A673 (cell line): ENCODE measurements around the gene C6orf118. TPM values are rescaled to one million over a fixed set of nuclear protein-coding genes. Genes with fewer than 3 reads are reported as not detected.

Experiments used
- BruUV-seq: library from RNA; stranded (reverse); fragments of 400-500 nt; replicated peaks from 2 replicates; lab custom pipeline; 2021; lab: Mats Ljungman, UMichigan
- CTCF ChIA-PET: fragments of 300-600 bp; sonication (Branson Sonifier 250); formaldehyde crosslinking; loops from one replicate; lab custom pipeline; 2022; ENCODE audit warnings: antibody characterized with exemption; lab: Charles Lee
- POLR2A ChIA-PET: fragments of 300-600 bp; sonication (Branson Sonifier 250); formaldehyde crosslinking; loops from one replicate; lab custom pipeline; 2022; ENCODE audit warnings: antibody characterized with exemption; ENCODE audit not compliant: low non-redundant PET; lab: Charles Lee
- DNase-seq: peaks from one replicate; pipeline ENCODE4 v3.0.0-alpha.2; 2015; ENCODE audit warnings: low spot score
- H3K27ac ChIP-seq: fragments of 200-600 bp; sonication (generic); 2 replicates; pipeline ENCODE4 v1.5.1; 2016; ENCODE audit warnings: mixed run types, low read depth, mild to moderate bottlenecking, mixed read lengths, antibody characterized with exemption, low read length; ENCODE audit not compliant: poor library complexity, severe bottlenecking
- H3K27me3 ChIP-seq: fragments of 200-600 bp; sonication (generic); replicated peaks from 2 replicates; pipeline ENCODE4 v1.6.1; 2017; ENCODE audit warnings: mixed run types, low read depth, mild to moderate bottlenecking, mixed read lengths, antibody characterized with exemption, low read length; ENCODE audit not compliant: insufficient read depth, poor library complexity
- H3K36me3 ChIP-seq: fragments of 200-600 bp; sonication (generic); 2 replicates; pipeline ENCODE4 v1.6.1; 2016; ENCODE audit warnings: mixed run types, mild to moderate bottlenecking, mixed read lengths, antibody characterized with exemption, low read length; ENCODE audit not compliant: insufficient read depth, poor library complexity, severe bottlenecking
- H3K4me1 ChIP-seq: fragments of 200-600 bp; sonication (generic); 2 replicates; pipeline ENCODE4 v1.6.1; 2017; ENCODE audit warnings: mixed run types, mild to moderate bottlenecking, mixed read lengths, antibody characterized with exemption, low read length; ENCODE audit not compliant: insufficient read depth, poor library complexity, severe bottlenecking
- H3K4me3 ChIP-seq: fragments of 200-600 bp; sonication (generic); 2 replicates; pipeline ENCODE4 v1.5.1; 2016; ENCODE audit warnings: low read depth, mixed run types, mild to moderate bottlenecking, mixed read lengths, low read length; ENCODE audit not compliant: poor library complexity, severe bottlenecking
- H3K9me3 ChIP-seq: fragments of 200-600 bp; sonication (generic); 2 replicates; pipeline ENCODE4 v1.6.1; 2016; ENCODE audit warnings: mixed run types, low read depth, mild to moderate bottlenecking, mixed read lengths, antibody characterized with exemption, low read length; ENCODE audit not compliant: poor library complexity, severe bottlenecking
- EZH2 ChIP-seq: fragments of 200-600 bp; sonication (generic); IDR thresholded peaks from 2 replicates; pipeline ENCODE4 v1.6.1; 2017; ENCODE audit warnings: borderline replicate concordance, low read depth, mild to moderate bottlenecking, mixed read lengths, antibody characterized with exemption, low read length; ENCODE audit not compliant: poor library complexity, severe bottlenecking
- intact Hi-C: fragments of 100-400 bp; cut with micrococcal nuclease; formaldehyde crosslinking; loops from one replicate; pipeline ENCODE4 v1.10.0; 2022; ENCODE audit not compliant: unreplicated experiment
- total RNA-seq: library from RNA; stranded (reverse); gene quantifications from 2 replicates; pipeline ENCODE4 v1.2.3, GENCODE V29; 2021
- TF ChIP-seq, protein P1 (sequence below): fragments of 300-800, 200-600 bp; sonication (generic); conservative IDR thresholded peaks from 2 replicates; pipeline ENCODE4 v1.5.1; 2017; ENCODE audit warnings: low read depth, mild to moderate bottlenecking, antibody characterized with exemption, low read length, moderate library complexity, mixed read lengths

C6orf118 gene
- total RNA-seq, 1 experiment from 2014 or later: not detected

- intact Hi-C loops: no loop called here
- no peaks in the 10 kb centered on the region for H3K9me3 ChIP-seq
- no peak overlapping the region for H3K27ac ChIP-seq
- no peak for DNase-seq
- H3K27me3 ChIP-seq: peaks cover 4% of the 10 kb centered on the region
- BruUV-seq: no TSS peak
- no peak overlapping the region for H3K4me3 ChIP-seq
- H3K4me1 ChIP-seq: no peaks in the 10 kb centered on the region
- no peaks in the 10 kb centered on the region for H3K36me3 ChIP-seq
- CTCF ChIA-PET: no interaction called here
- no peak for TF ChIP-seq EZH2
- TF ChIP-seq, protein P1, sequence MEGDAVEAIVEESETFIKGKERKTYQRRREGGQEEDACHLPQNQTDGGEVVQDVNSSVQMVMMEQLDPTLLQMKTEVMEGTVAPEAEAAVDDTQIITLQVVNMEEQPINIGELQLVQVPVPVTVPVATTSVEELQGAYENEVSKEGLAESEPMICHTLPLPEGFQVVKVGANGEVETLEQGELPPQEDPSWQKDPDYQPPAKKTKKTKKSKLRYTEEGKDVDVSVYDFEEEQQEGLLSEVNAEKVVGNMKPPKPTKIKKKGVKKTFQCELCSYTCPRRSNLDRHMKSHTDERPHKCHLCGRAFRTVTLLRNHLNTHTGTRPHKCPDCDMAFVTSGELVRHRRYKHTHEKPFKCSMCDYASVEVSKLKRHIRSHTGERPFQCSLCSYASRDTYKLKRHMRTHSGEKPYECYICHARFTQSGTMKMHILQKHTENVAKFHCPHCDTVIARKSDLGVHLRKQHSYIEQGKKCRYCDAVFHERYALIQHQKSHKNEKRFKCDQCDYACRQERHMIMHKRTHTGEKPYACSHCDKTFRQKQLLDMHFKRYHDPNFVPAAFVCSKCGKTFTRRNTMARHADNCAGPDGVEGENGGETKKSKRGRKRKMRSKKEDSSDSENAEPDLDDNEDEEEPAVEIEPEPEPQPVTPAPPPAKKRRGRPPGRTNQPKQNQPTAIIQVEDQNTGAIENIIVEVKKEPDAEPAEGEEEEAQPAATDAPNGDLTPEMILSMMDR: no peak
- POLR2A ChIA-PET: no interaction called here
These were observed 16.2 kb upstream of the C6orf118 start for GRCh38 chr6:165325609-165326008.

GRCh38 chr6:165321555-165322145, 12.2 kb upstream of the C6orf118 start:
- no TSS peak for BruUV-seq
- intact Hi-C loops: no loop called here
- Histone ChIP-seq H3K27ac (no peak overlapping the region), H3K36me3 (no peaks in the 10 kb centered on the region), H3K4me1 (no peaks in the 10 kb centered on the region), H3K4me3 (no peak overlapping the region), H3K27me3 (no peaks in the 10 kb centered on the region), H3K9me3 (peaks cover 4% of the 10 kb centered on the region)
- ChIA-PET POLR2A (no interaction called here), CTCF (interaction anchor here (0.6 kb wide), 1 partner anchor 831 kb away, joined by 4 read pairs; no protein-coding TSS in a partner anchor)
- no peak for DNase-seq
- no peak for TF ChIP-seq EZH2
- TF ChIP-seq, protein P1: no peak

DNA sequence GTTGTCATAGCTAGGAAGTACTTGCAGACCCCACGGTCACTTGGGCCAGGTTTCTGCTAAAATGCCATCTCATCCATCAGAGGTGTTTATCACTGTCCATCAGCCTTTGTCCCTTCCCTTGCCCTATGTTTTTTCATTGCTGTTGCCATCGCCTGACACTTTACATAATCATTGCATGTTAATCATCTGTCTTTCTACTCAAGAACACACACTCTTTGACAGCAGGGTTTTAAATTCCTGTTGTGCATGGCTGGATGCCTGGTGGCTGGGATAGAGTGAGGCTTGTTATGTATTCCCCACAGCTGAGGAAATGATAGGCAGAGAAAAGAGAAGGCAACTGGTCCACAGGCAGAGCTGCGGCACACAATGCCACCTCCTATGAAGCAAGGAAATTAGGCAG, 11.7 kb upstream of the C6orf118 start:
- TF ChIP-seq, protein P1: no peak
- no peak for TF ChIP-seq EZH2
- BruUV-seq: no TSS peak
- DNase-seq: no peak
- ChIA-PET POLR2A (no interaction called here), CTCF (interaction anchor here (0.6 kb wide), 1 partner anchor 831 kb away, joined by 4 read pairs; no protein-coding TSS in a partner anchor)
- peaks cover 4% of the 10 kb centered on the region for H3K9me3 ChIP-seq
- no peaks in the 10 kb centered on the region for H3K4me1 ChIP-seq
- H3K4me3 ChIP-seq: no peak overlapping the region
- no peaks in the 10 kb centered on the region for H3K27me3 ChIP-seq
- H3K27ac ChIP-seq: no peak overlapping the region
- intact Hi-C loops: no loop called here
- no peaks in the 10 kb centered on the region for H3K36me3 ChIP-seq
